Measurements from ENCODE around the gene NHP2.

The NHP2 gene

GRCh38 chr5:178196986-178197385 lies 43.3 kb upstream of the NHP2 start:
- TF ChIP-seq CTCF (IDR thresholded peaks at IDR 0.05; ENCODE audit: borderline replicate concordance, insufficient read depth, low read depth, low read length) = peak; percentile 63
- no peak overlapping the region for H3K4me3 ChIP-seq (ENCODE audit: low read depth, low read length)

- no peak overlapping the region for H3K4me3 ChIP-seq (ENCODE audit: low read depth, low read length)
- TF ChIP-seq CTCF (IDR thresholded peaks at IDR 0.05; ENCODE audit: borderline replicate concordance, insufficient read depth, low read depth, low read length) = no peak
Observed at GRCh38 chr5:178196281-178196812, 42.7 kb upstream of the NHP2 start.

- TF ChIP-seq CTCF (IDR thresholded peaks at IDR 0.05; ENCODE audit: borderline replicate concordance, insufficient read depth, low read depth, low read length) = no peak
Observed at GRCh38 chr5:178194026-178194425, 40.3 kb upstream of the NHP2 start.

GRCh38 chr5:178193251-178193809 lies 39.6 kb upstream of the NHP2 start:
- no peak overlapping the region for H3K4me3 ChIP-seq (ENCODE audit: low read depth, low read length)
- TF ChIP-seq CTCF (IDR thresholded peaks at IDR 0.05; ENCODE audit: borderline replicate concordance, insufficient read depth, low read depth, low read length) = no peak

More at GRCh38 chr5:178194026-178194425, 40.3 kb upstream of the NHP2 start:
- no peak overlapping the region for H3K4me3 ChIP-seq (ENCODE audit: low read depth, low read length)

- TF ChIP-seq CTCF (IDR thresholded peaks at IDR 0.05; ENCODE audit: borderline replicate concordance, insufficient read depth, low read depth, low read length) = no peak
- no peak overlapping the region for H3K4me3 ChIP-seq (ENCODE audit: low read depth, low read length)
Observed at GRCh38 chr5:178192787-178193186, 39.1 kb upstream of the NHP2 start.

- no peak for TF ChIP-seq CTCF (IDR thresholded peaks at IDR 0.05; ENCODE audit: borderline replicate concordance, insufficient read depth, low read depth, low read length)
- no peak overlapping the region for H3K4me3 ChIP-seq (ENCODE audit: low read depth, low read length)
Observed at GRCh38 chr5:178192244-178192643, 38.6 kb upstream of the NHP2 start.

GRCh38 chr5:178191661-178192060 lies 38.0 kb upstream of the NHP2 start:
- TF ChIP-seq CTCF (IDR thresholded peaks at IDR 0.05; ENCODE audit: borderline replicate concordance, insufficient read depth, low read depth, low read length) = no peak

More at GRCh38 chr5:178191661-178192060, 38.0 kb upstream of the NHP2 start:
- H3K4me3 ChIP-seq (ENCODE audit: low read depth, low read length) = no peak overlapping the region

All from GM12875 (cell line).